HG03103 (cell line): ENCODE results near the gene TAP1.
"Not testable (repeated sequence)": the region's sequence is repeated elsewhere in the genome, so short reads cannot be mapped to it uniquely, and the experiment has no call there.

Experiments used
- ATAC-seq: cut with Tn5 transposase; IDR thresholded peaks from one replicate; pipeline ENCODE4 v1.9.1; 2021; ENCODE audit warnings: low read depth; ENCODE audit not compliant: unreplicated experiment

Gene TAP1, protein sequence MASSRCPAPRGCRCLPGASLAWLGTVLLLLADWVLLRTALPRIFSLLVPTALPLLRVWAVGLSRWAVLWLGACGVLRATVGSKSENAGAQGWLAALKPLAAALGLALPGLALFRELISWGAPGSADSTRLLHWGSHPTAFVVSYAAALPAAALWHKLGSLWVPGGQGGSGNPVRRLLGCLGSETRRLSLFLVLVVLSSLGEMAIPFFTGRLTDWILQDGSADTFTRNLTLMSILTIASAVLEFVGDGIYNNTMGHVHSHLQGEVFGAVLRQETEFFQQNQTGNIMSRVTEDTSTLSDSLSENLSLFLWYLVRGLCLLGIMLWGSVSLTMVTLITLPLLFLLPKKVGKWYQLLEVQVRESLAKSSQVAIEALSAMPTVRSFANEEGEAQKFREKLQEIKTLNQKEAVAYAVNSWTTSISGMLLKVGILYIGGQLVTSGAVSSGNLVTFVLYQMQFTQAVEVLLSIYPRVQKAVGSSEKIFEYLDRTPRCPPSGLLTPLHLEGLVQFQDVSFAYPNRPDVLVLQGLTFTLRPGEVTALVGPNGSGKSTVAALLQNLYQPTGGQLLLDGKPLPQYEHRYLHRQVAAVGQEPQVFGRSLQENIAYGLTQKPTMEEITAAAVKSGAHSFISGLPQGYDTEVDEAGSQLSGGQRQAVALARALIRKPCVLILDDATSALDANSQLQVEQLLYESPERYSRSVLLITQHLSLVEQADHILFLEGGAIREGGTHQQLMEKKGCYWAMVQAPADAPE

DNA sequence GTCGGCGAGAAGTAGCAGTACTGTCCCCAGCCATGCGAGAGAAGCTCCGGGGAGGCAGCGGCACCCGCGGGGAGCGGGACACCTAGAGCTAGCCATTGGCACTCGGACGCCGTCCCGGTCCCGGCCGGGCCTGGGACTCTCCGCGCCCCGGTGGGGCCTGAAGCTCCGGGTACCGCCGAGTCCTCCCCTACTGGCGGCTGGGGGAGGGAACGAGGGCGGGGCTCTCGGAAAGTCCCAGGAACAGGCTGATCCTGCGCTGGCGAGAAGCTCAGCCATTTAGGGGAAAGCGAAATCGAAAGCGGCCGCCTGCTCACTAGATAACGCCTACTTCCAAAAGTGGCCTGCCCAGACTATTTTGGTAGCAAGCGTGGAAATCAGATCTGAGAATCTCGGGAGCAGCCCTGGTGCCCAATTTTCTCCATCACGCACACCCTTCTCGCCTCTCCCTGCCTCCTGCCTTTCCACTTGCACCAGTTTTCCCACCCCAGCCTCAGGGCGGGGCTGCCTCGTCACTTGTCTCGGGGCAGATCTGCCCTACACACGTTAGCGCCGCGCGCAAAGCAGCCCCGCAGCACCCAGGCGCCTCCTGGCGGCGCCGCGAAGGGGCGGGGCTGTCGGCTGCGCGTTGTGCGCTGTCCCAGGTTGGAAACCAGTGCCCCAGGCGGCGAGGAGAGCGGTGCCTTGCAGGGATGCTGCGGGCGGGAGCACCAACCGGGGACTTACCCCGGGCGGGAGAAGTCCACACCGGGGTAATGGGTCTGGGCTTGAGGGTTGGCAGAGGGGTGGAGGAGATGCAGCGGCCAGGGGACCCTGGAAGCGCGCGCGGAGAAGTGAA is at the start of gene TAP1, which contains the start of gene PSMB9:
TAP1 (minus strand) TSS at position 164 of the 835 bp plus-strand sequence; CDS start at position 96, 68 bp downstream.
PSMB9 (plus strand) TSS at position 652 of the 835 bp plus-strand sequence; CDS start at position 690, 38 bp downstream.
- peak; percentile 65 for ATAC-seq

DNA sequence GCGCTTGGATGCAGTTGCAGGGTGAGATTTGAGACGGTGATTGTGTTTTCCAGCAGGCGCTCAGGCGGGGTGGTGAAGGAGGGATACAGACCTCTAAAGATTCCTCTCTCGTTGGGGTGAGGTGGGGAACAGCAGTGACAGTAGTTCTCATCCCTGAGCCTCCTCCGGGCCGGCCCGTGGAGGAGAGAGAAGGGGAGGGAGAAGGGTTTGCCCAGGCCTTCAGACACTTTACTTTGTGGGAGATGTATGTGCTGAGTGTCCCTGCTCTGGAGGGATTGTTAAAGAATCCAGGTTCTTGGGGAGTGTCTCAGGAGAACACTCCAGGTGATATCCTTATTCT is 41.5 kb upstream of the TAP1 start:
- no peak for ATAC-seq

DNA sequence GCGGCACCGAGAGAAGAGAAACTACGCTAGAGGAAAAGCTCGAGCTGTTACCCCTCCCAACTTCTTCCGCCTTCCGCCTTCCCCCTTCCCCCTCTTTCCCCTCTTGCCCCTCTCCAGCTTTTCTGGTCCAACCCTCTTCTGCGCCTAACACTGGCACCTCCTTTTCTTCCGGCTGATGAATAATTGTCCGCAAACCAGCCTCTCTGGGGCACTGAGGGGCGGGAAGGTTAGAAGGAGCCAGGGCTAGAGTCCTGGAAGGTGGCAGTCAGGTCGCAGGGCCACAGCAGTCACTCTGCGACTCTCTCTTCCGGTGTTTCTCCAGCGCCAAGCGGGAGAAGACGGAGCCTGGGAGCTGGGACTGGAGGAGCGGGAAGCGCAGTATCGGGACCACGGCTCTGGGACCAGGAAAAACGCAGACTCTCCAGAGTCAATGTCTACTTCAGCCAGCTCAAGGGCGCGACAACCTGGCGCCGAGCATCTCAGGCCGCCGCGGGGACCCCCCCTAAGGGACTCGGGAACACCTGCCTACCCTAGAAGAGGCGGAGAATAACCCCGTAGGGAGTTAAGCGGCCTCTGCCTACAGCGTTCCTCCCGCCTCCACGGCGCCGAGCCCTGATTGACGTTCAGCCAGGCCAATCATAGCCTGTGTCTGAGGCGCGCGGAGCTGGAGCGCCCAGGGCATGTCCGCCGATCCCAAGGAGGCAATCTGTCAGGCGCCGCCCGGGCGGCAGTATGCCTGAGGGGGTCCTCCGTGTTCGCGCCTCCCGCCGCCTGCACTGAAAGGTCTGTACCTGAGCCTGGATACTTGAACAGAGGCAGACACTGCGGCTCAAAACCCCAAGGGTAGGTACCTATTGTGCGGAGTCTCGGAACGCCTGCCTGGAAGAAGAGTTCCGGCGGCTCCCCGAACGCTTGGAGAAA is 40.8 kb upstream of the TAP1 start:
- ATAC-seq: peak; percentile 94

DNA sequence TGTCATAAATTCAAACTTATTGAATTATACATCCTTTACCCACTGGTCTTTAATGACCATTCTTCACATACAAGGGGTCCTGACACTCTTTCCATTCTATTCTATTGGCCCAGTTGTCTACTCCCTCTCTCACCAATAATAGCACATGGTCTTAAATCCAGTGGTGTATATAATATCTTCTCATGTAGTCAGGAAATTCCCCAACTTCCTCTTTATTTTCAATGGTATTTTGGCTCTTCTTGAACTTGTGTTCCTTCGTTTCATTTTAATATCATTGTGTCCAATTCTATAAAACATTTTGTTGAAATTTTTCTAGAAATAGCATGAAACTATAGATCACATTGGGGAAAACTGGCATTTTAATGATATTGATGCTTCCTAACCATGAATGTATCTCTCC is 37.3 kb upstream of the TAP1 start:
- no peak for ATAC-seq

DNA sequence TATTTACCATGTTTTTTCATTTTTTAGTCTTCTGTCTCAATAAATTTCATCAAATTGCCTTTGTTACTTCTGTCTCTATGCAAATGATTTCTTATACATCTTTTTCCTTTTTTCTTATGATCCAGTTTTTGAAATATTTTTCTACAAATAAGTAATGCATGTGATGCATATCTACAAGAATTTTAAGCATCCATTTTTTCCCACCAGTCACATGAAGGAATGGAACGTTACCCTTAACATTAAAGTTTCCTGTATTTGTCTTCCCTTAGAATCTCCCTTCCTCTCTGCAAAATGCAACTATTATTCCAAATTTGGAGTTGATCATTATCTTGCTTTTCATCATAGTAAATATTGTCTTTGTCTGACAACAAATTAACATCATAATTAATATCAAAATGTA is 36.0 kb upstream of the TAP1 start:
- ATAC-seq: no peak

DNA sequence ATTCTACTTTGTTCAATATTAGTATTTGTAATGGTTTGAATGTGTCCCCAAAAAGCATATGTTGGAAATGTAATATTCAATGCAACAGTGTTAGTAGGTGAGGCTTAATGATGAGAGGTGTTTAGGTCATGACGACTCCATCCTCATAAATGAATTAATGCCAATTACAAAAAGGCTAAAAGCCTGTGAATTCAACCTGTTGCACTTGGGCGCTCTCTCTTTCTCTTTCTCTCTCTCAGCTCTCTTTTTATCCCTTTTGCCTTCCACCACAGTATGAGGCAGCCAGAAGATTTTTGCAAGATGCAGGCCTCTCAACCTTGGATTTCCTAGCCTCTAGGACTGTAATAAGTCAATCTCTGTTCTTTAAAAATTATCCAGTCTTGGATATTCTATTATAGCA is 35.1 kb upstream of the TAP1 start:
- no peak for ATAC-seq

DNA sequence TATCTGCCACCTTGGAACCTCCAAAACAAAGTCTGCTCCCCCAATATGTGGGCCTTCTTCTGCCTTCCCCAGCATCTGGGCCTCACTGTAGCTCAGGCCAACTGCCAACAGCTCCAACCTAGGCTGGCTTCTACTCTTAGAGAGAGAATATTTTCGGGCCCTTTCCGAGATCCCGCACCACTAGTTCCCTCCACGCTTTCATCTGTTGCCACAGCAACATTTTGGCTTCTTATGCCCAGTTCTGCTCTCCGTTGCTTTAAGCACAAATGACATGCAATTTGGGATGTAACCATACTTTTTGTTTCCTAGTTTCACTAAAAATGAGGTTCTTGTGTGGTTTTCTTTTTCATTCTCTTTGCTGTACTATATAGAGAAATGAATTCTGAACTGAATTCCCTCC is 34.1 kb upstream of the TAP1 start:
- ATAC-seq: no peak

DNA sequence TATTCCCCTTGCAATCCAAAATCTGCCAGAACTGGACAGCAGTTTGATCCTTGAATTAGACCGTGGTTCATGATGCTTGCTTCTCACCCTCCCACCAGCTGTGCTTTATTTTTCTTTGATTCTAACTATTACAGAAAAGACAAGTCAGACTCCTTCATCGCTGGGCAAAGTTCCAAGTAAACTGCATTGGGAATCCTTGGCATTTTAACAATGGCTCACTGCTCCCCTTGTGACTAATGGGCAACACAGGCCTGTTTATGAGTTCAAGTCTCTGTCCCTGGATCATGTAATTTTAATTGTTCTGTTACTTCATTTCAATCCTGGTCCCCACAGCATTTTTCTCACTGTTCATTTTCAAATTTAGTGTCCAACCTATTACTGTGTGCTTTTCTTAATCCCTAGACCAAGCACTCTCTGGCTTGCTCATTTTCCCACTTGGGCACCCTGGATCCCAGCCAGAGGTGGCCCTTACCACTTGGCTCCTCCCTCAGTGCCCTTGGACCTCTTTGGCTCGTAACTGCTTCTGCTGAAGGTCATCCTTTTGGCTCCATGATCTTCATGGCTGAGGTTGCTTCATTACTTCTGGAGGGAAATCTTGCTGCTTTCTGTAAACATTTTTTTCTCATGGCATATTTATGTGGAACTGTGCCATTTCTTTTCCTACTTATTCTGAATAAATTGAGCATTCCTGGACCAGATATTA is 33.3 kb upstream of the TAP1 start:
- no peak for ATAC-seq

DNA sequence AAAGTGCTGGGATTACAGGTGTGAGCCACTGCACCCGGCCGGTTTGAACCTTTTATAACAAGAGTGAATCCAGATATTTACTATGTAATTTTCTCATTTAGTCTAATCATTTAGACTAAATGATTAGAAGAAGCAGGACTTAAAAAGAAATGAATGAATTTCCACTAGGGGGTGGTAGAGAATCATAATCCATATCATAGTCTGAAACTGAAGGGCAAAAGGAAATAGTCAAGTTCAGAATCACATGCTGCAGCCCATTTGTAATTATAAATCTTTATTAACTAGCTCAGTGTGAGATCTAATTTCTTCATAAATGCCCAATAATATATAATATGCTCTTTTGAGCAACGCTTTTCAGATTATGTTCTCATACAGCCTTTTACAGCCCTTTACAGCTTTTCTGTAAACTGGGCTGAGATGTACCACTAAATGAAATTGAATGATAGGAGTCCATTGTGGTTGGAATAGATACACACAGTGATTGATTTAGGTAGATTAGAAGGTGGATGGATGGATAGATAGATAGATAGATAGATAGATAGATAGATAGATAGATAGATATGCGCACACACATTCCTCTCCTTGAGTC is 32.3 kb upstream of the TAP1 start:
- no peak for ATAC-seq

DNA sequence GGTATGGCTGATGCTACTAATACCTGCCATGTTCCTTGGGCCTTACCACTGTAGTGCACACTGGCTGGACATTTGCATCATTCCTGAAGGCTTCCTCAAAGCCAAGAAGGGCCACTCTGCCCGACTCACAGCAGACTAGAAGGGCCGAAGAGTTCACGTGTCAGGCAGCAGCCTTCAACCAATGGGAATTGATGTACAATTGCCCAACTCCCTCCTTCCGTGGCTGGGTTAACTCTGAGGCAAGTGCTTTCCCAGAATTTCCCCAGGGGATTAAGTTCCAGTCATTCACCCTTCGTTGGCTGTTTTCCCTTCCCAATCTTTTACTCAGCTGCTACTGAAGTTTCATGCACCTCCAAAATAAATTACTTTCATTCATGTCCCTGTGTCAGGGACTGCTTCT is 30.3 kb upstream of the TAP1 start:
- ATAC-seq: no peak

DNA sequence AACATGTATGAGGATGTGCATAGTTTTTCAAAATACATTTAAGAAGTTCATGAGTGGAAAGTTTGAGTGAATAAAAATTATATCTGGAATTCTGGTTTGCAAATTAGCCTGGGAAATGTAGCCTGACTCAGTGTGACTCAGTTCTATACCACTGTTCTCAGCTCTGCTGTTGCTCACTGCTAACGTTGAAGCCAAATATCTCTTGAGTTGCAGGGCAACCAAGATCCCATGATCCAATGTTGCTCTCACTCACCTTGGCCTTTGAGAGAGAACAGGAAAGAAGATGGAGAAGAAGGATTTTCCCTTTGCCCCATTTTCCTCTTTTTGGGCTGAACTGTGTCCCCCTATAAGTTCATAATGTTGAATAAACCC is 29.4 kb upstream of the TAP1 start:
- ATAC-seq: no peak

DNA sequence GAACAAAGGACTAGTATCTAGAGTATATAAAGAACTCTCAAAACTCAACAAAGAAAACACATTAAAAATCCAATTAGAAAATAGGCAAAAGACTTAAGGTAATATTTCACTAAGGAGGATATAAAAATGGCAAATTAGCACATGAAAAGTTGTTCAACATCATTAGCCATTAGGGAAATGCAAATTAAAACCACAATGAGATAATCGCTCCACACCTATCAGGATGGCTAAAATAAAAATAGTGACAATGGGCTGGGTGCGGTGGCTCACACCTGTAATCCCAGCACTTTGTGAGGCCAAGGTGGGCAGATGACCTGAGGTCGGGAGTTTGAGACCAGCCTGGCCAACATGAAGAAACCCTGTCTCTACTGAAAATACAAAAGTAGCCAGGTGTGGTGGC is 27.5 kb upstream of the TAP1 start:
- not testable (repeated sequence) for ATAC-seq

DNA sequence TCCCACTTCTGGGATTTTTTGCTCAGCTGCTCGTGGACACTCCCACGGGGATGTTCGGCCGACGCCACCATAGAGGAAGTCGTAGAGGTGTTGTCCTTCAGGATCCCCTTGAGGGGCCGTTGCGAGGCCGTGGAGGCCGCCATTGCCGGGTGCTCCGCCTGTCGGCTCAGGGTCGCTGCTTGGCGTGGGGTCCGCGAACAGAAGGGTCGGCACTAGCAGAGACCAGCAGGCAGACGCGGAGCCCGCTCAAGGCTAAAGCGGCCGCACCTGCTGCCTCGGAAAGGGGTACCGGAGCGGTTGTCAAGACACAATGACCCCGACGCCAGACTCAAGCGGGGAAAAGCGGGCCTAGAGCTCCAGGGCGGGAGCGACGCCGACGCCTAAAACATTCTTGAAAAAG is 26.2 kb upstream of the TAP1 start:
- ATAC-seq: no peak

DNA sequence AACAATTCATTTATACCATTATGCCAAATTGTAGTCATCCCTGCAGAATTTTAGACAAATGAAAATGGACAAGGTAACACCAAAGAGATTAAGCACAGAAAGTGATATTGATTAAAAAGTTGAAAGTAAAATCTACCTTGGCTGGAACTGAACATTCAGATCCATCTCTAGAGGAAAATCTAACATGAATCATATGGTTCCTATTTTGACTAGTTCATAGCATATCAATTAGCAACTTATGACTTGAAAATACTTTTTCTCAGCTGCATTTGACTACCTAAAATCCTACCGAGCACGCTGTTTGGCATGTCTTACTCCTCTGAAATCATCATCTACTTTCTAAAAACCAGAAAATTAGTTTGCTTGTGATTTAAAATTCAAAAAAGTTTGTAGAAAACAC is 23.1 kb upstream of the TAP1 start:
- no peak for ATAC-seq

DNA sequence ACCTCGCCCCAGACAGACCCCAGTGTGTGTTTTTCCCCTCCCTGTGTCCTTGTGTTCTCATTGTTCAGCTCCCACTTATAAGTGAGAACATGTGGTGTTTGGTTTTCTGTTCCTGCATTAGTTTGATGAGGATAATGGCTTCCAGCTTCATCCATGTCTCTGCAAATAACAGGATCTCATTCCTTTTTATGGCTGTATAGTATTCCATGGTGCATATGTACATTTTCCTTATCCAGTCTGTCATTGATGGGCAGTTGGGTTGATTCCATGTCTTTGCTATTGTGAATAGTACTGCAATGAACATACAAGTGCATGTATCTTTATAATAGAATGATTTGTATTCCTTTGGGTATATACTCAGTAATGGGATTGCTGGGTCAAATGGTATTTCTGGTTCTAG is 20.4 kb upstream of the TAP1 start:
- not testable (repeated sequence) for ATAC-seq

DNA sequence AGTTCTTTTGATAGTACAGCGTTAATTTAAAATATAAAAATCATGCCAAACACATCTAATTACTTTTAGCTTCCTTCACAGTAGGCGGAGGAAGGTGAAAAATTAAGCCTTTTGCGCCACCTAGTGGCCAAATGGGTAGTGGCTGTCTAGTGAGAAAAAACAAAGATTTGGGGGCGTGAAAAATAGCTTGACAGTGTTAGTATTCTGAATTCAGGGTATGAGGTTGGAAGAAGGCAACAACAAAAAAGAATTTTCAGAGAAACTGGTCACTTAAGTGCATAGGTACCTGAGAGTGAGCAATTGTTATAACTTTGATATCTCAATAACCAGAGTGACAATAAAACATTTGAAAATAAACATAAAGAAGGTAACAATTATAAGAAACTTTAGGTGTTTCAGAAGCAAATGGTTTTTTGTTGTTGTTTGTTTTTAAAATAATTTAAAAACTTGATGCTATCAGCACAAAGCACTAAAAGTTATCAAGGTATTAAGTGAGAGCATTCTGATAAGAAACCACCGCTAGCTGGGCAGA is 14.8 kb upstream of the TAP1 start:
- ATAC-seq: no peak

DNA sequence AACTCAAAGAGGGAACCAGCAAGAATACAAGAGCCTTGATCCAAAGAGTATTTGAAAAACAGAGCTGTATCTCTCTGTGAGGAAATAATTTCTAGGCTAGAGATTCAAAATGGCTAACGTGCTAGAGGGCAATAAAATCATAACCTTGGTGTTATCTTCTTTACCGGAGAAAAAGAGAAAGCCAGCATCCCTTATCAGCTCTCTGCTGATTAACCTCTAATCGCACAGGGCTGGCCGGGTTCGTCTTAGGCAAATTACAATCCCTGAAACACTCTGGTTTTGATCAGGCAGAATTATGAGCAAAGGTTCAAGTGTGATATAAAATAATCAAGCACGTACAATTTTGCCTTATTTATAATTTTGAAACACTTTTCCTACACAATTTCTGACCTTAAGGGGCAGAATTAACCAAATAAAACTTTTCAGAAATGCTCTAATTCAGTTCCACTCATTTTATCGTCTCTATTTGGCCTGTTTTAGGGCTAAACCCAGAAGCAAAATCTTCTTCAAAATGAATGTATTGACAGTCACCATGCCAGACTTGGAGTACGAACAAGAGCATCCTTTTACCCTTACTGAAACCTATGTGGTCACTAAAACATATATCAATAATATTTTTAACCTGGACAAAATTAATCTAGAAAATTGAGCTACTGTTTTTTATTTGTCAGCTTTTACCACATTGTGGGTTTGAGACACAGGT is 14.2 kb upstream of the TAP1 start:
- no peak for ATAC-seq

DNA sequence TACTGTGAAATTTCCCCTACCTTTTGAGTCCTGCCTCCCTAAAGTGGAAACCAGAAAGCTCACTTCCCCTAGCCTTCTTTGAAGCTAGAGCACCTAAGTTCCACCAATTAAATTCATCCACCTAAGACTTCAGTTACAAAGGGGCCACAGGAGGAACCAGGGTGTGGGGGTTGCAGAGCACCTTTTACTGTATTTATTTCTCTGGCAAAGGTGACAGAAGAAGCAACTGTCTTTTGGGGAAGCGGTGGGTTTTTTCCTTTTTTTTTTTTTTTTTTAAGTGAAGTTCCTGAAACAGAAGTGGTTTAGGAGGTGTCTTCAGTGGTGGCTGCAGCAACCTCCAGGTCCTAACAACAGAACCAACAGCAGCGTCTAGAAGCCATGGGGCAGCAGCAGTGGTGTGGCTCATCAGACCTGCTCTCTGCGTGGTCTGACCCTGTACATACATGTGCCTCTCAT is 13.5 kb upstream of the TAP1 start:
- no peak for ATAC-seq
